Panc1 (cell line): ENCODE measurements around the gene DAND5. TPM values are rescaled to one million over a fixed set of nuclear protein-coding genes. Genes with fewer than 3 reads are reported as not detected.
A peak's percentile ranks its signal among the peaks of the same experiment; 100 is the strongest.

ENCODE experiments used
- ATAC-seq: fragments of 200-7000 bp; cut with Tn5 transposase; 2 replicates; pipeline ENCODE4 v1.9.1; 2020; ENCODE audit warnings: mild to moderate bottlenecking, moderate library complexity
- Bru-seq: library from RNA; stranded (reverse); fragments of 400-500 nt; gene quantifications from one replicate; lab custom pipeline; 2021; lab: Mats Ljungman, UMichigan
- BruChase-seq, 2 experiments: library from RNA; stranded (reverse); fragments of 400-500 nt; gene quantifications; one replicate each; lab custom pipeline; 2021; lab: Mats Ljungman, UMichigan
- BruUV-seq: library from RNA; stranded (reverse); fragments of 400-500 nt; replicated peaks from 2 replicates; lab custom pipeline; 2021; lab: Mats Ljungman, UMichigan
- CTCF ChIA-PET: fragments of 300-600 bp; sonication (Branson Sonifier 250); formaldehyde crosslinking; loops from one replicate; lab custom pipeline; 2022; ENCODE audit warnings: antibody characterized with exemption; lab: Charles Lee
- POLR2A ChIA-PET: fragments of 300-600 bp; sonication (Branson Sonifier 250); formaldehyde crosslinking; loops from one replicate; lab custom pipeline; 2022; ENCODE audit warnings: antibody characterized with exemption; lab: Charles Lee
- DNase-seq: peaks from one replicate; pipeline ENCODE4 v3.0.0-alpha.2; 2010; ENCODE audit warnings: low read depth, low spot score
- H3K27ac ChIP-seq: 2 replicates; pipeline ENCODE4 v1.5.1; 2011; ENCODE audit warnings: mild to moderate bottlenecking, low read length, inconsistent platforms
- H3K27me3 ChIP-seq: fragments of 200-500 bp; sonication (Bioruptor generic); 2 replicates; pipeline ENCODE4 v1.6.0; 2014; ENCODE audit warnings: low read length, inconsistent platforms; ENCODE audit not compliant: control insufficient read depth, insufficient read depth
- H3K36me3 ChIP-seq: fragments of 200-500 bp; sonication (Bioruptor generic); 2 replicates; pipeline ENCODE4 v1.5.1; 2014; ENCODE audit warnings: inconsistent platforms, mild to moderate bottlenecking, low read length, moderate library complexity; ENCODE audit not compliant: control insufficient read depth, insufficient read depth
- H3K4me1 ChIP-seq: 2 replicates; pipeline ENCODE4 v1.5.1; 2011; ENCODE audit warnings: inconsistent platforms, mild to moderate bottlenecking, low read length, moderate library complexity; ENCODE audit not compliant: control insufficient read depth, insufficient read depth
- H3K4me3 ChIP-seq, 2 experiments: 2 replicates each; pipeline ENCODE4 v1.5.1; 2011 to 2012; ENCODE audit warnings: low read depth in 2 of 2, low read length in 2 of 2, mild to moderate bottlenecking in 2 of 2, inconsistent platforms in 1 of 2, moderate library complexity in 1 of 2
- H3K9me3 ChIP-seq: fragments of 200-500 bp; sonication (Bioruptor generic); 2 replicates; pipeline ENCODE4 v1.5.1; 2014; ENCODE audit warnings: low read depth, mild to moderate bottlenecking, inconsistent platforms, low read length, moderate library complexity; ENCODE audit not compliant: control insufficient read depth, insufficient read depth
- CTCF ChIP-seq: fragments of 450-650 bp; IDR thresholded peaks from 2 replicates; pipeline ENCODE4 v1.5.1; 2017; ENCODE audit warnings: mild to moderate bottlenecking
- POLR2AphosphoS5 ChIP-seq: IDR thresholded peaks from 2 replicates; pipeline ENCODE4 v1.6.1; 2012; ENCODE audit warnings: mild to moderate bottlenecking, low read depth, low read length, moderate library complexity
- REST ChIP-seq, 2 experiments: IDR thresholded peaks; 2 replicates each; pipeline ENCODE4 v1.6.1; 2011 to 2012; ENCODE audit warnings: low read depth in 2 of 2, control low read depth in 1 of 2, low read length in 1 of 2, mild to moderate bottlenecking in 1 of 2, moderate library complexity in 1 of 2; ENCODE audit not compliant: insufficient read depth in 1 of 2
- SIN3A ChIP-seq: IDR thresholded peaks from 2 replicates; pipeline ENCODE4 v1.6.1; 2012; ENCODE audit warnings: low read depth, mild to moderate bottlenecking, low read length, moderate library complexity, borderline replicate concordance; ENCODE audit not compliant: insufficient read depth
- TCF7L2 ChIP-seq: IDR thresholded peaks from 2 replicates; pipeline ENCODE4 v1.6.1; 2011; ENCODE audit warnings: mild to moderate bottlenecking, low read depth, low read length, inconsistent platforms
- in situ Hi-C: cut with HindIII; loops from 2 replicates; pipeline ENCODE4 v1.10.0; 2016; ENCODE audit warnings: low sequenced_read_pairs, low pct_unique_long_range_greater_than_20kb
- intact Hi-C: fragments of 100-400 bp; cut with micrococcal nuclease; formaldehyde crosslinking; loops from one replicate; pipeline ENCODE4 v1.10.0; 2022; ENCODE audit not compliant: unreplicated experiment
- long read RNA-seq: library from polyadenylated mRNA; unstranded; transcript quantifications from one replicate; pipeline ENCODE4 v2.0.0, GENCODE V29; 2021; ENCODE audit not compliant: unreplicated experiment
- polyA plus RNA-seq: library from polyadenylated mRNA; unstranded; fragments of >200 nt; gene quantifications from one replicate; pipeline ENCODE4 v1.2.1, GENCODE V29; 2012; ENCODE audit warnings: missing spikeins; ENCODE audit not compliant: insufficient read length
- total RNA-seq: library from RNA; stranded (reverse); gene quantifications from one replicate; pipeline ENCODE4 v1.2.1, GENCODE V29; 2021; ENCODE audit not compliant: unreplicated experiment

Gene DAND5
- 0.54 TPM for total RNA-seq
- 1.5 TPM for polyA plus RNA-seq
- Bru-seq, nascent RNA = percentile 36 among the genes with signal in this experiment
- BruChase-seq, experiment 1, labeled RNA remaining after a 2-hour chase = percentile 37 among the genes with signal in this experiment
- BruChase-seq, experiment 2, labeled RNA remaining after a 6-hour chase = percentile 39 among the genes with signal in this experiment
- long read RNA-seq, partial matches to known transcripts = 0 of 2 reads
- long read RNA-seq, other reads (novel, unspliced or antisense) = 0 of 2 reads

DNA sequence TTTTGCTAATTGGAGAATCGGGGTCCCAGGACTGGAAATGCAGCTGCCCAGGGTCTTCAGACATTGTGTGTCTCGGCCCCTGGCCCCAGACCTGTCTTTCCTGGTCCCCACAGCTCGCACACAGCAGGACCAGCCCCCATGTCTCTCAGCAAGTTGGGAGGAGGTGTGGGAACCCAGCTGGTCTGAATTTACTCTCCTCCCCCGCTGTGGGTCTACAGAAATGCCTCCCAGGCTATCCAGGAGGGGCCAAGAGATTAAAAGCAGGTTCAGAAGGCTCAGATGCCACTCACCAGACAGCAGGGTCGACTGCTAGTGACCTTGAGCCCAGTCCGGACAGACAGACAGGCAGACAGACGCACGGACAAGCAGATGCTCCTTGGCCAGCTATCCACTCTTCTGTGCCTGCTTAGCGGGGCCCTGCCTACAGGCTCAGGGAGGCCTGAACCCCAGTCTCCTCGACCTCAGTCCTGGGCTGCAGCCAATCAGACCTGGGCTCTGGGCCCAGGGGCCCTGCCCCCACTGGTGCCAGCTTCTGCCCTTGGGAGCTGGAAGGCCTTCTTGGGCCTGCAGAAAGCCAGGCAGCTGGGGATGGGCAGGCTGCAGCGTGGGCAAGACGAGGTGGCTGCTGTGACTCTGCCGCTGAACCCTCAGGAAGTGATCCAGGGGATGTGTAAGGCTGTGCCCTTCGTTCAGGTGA lies at the start of gene DAND5:
TSS of gene DAND5 (plus strand) at position 285 of the 697 bp plus-strand sequence. CDS start at position 370, 85 bp downstream.
- intact Hi-C loops (no loop called here), in situ Hi-C loops (no loop called here)
- ATAC-seq = peak; percentile 2; the same call in 1 of the 2 replicates
- CTCF ChIA-PET = interaction anchor here (1.0 kb wide), 1 partner anchor 8 kb away, joined by 3 read pairs; no protein-coding TSS in a partner anchor
- Histone ChIP-seq H3K27ac (no peak within 1 kb of the TSS), H3K4me3 (no peak within 1 kb of the TSS), H3K9me3 (no peaks in the 10 kb centered on the region), H3K4me1 (peaks cover 10% of the 10 kb centered on the region), H3K36me3 (no peaks in the 10 kb centered on the region), H3K27me3 (no peaks in the 10 kb centered on the region)
- no TSS peak for BruUV-seq
- TF ChIP-seq POLR2AphosphoS5 (no peak), CTCF (no peak), TCF7L2 (no peak)
- POLR2A ChIA-PET = interaction anchor here (0.5 kb wide), 1 partner anchor 178 kb away, joined by 3 read pairs; no protein-coding TSS in a partner anchor
- no peak for DNase-seq

- Histone ChIP-seq H3K9me3 (no peaks in the 10 kb centered on the region), H3K4me1 (no peaks in the 10 kb centered on the region), H3K27ac (no peak overlapping the region), H3K27me3 (no peaks in the 10 kb centered on the region), H3K36me3 (peaks cover 5% of the 10 kb centered on the region; the same call in 1 of the 2 replicates), H3K4me3 (no peak overlapping the region)
- intact Hi-C loops (no loop called here), in situ Hi-C loops (no loop called here)
- ChIA-PET CTCF (interaction anchor here (0.6 kb wide), 1 partner anchor 44 kb away, joined by 6 read pairs; no protein-coding TSS in a partner anchor), POLR2A (no interaction called here)
- TF ChIP-seq POLR2AphosphoS5 (no peak), CTCF (no peak), REST (IDR thresholded peaks at IDR 0.05; ENCODE audit: insufficient read depth in 1 of 2, low read depth in 2 of 2, low read length in 1 of 2) (no peak), SIN3A (no peak), TCF7L2 (no peak)
- no peak for DNase-seq
- no TSS peak for BruUV-seq
- ATAC-seq = no peak
These were observed 48.3 kb upstream of the DAND5 start for GRCh38 chr19:12921047-12921446.
